Activated T-cell treated with anti-CD3 and anti-CD28 coated beads for 1 hour (primary cell): ENCODE results near the gene CAPNS2.

Source experiments
- DNase-seq: peaks from one replicate; pipeline ENCODE4 v3.0.0-alpha.2; 2020; ENCODE audit warnings: low read depth

CAPNS2 gene

GRCh38 chr16:55566432-55567175, at the start of gene CAPNS2:
Gene CAPNS2 (plus strand): TSS chr16:55566684. CDS start chr16:55566757, 73 bp downstream.
- no peak for DNase-seq

- no peak for DNase-seq
Observed at GRCh38 chr16:55521792-55522191, 44.7 kb upstream of the CAPNS2 start.

GRCh38 chr16:55526441-55526840, 40.0 kb upstream of the CAPNS2 start:
- no peak for DNase-seq

GRCh38 chr16:55527885-55528284, 38.6 kb upstream of the CAPNS2 start:
- DNase-seq: no peak

- no peak for DNase-seq
Observed at GRCh38 chr16:55529018-55529417, 37.5 kb upstream of the CAPNS2 start.

GRCh38 chr16:55530316-55530856, 36.1 kb upstream of the CAPNS2 start:
- DNase-seq: no peak

GRCh38 chr16:55532227-55532626, 34.3 kb upstream of the CAPNS2 start:
- DNase-seq: no peak

- no peak for DNase-seq
Observed at GRCh38 chr16:55534756-55535155, 31.7 kb upstream of the CAPNS2 start.

GRCh38 chr16:55539049-55539448, 27.4 kb upstream of the CAPNS2 start:
- DNase-seq: no peak

GRCh38 chr16:55539488-55539887, 27.0 kb upstream of the CAPNS2 start:
- DNase-seq: no peak

- no peak for DNase-seq
Observed at GRCh38 chr16:55540221-55540620, 26.3 kb upstream of the CAPNS2 start.

GRCh38 chr16:55542459-55543082, 23.9 kb upstream of the CAPNS2 start:
- DNase-seq: no peak

- DNase-seq: no peak
Observed at GRCh38 chr16:55543472-55543871, 23.0 kb upstream of the CAPNS2 start.

- DNase-seq: no peak
Observed at GRCh38 chr16:55552621-55553020, 13.9 kb upstream of the CAPNS2 start.

- DNase-seq: no peak
Observed at GRCh38 chr16:55555436-55555835, 11.0 kb upstream of the CAPNS2 start.

- no peak for DNase-seq
Observed at GRCh38 chr16:55557186-55557585, 9.3 kb upstream of the CAPNS2 start.

GRCh38 chr16:55559233-55559632, 7.3 kb upstream of the CAPNS2 start:
- DNase-seq: no peak

GRCh38 chr16:55559933-55560516, 6.5 kb upstream of the CAPNS2 start:
- no peak for DNase-seq

GRCh38 chr16:55561319-55561848, 5.1 kb upstream of the CAPNS2 start:
- no peak for DNase-seq

GRCh38 chr16:55562936-55563335, 3.5 kb upstream of the CAPNS2 start:
- no peak for DNase-seq

- DNase-seq: no peak
Observed at GRCh38 chr16:55563797-55564196, 2.7 kb upstream of the CAPNS2 start.

- no peak for DNase-seq
Observed at GRCh38 chr16:55565086-55565485, 1.4 kb upstream of the CAPNS2 start.

- DNase-seq: no peak
Observed at GRCh38 chr16:55567382-55567781, 898 bp downstream of the CAPNS2 start.
